DOHH2 (cell line): ENCODE data around the gene CNIH2.

Source experiments
- CTCF ChIP-seq: fragments of 200-600 bp; sonication (generic); IDR thresholded peaks from one replicate; pipeline ENCODE4 v1.5.1; 2014; ENCODE audit warnings: antibody characterized with exemption, mild to moderate bottlenecking, low read depth, low read length; ENCODE audit not compliant: poor library complexity, severe bottlenecking
- EZH2phosphoT487 ChIP-seq: fragments of 200-600 bp; sonication (generic); IDR thresholded peaks from 2 replicates; pipeline ENCODE4 v1.6.1; 2017; ENCODE audit warnings: borderline replicate concordance, mild to moderate bottlenecking, antibody characterized with exemption, low read length, moderate library complexity, mixed read lengths

GRCh38 chr11:66309475-66309874 lies 31.5 kb downstream of the CNIH2 start:
- TF ChIP-seq CTCF (no peak), EZH2phosphoT487 (no peak)
